ENCODE data around the gene MYH4. TPM values are rescaled to one million over a fixed set of nuclear protein-coding genes. Genes with fewer than 3 reads are reported as not detected.

MYH4 gene
- total RNA-seq, 1 experiment from 2014 or later: not detected

GRCh38 chr17:10512856-10513255 is 43.5 kb upstream of the MYH4 start:
- H3K79me2 ChIP-seq (ENCODE audit: insufficient read depth, low read length): no peaks in the 10 kb centered on the region
- BruUV-seq (replicated peaks): no TSS peak
- H2AFZ ChIP-seq (ENCODE audit: low read depth, low read length, poor library complexity, severe bottlenecking): no peak overlapping the region
- RAD21 ChIA-PET (ENCODE audit: low non-redundant PET in 1 of 2, low total read pairs in 2 of 2, uncharacterized antibody in 2 of 2, unreplicated experiment in 2 of 2): no interaction called here
- H3K36me3 ChIP-seq (ENCODE audit: control insufficient read depth in 1 of 2, insufficient read depth in 2 of 2, low read length in 2 of 2): no peaks in the 10 kb centered on the region
- peaks cover 74% of the 10 kb centered on the region for H3K27me3 ChIP-seq (ENCODE audit: insufficient read depth, low read length)
- DNase-seq (ENCODE audit: low read depth, low spot score) (no peak), ATAC-seq (no peak)
- POLR2A ChIA-PET: no interaction called here
- intact Hi-C loops (cut with micrococcal nuclease): no loop called here
- H3K9me2 ChIP-seq (ENCODE audit: insufficient read depth): no peaks in the 10 kb centered on the region
- H4K20me1 ChIP-seq (ENCODE audit: insufficient read depth): no peaks in the 10 kb centered on the region
- CTCF ChIA-PET: no interaction called here
- H3K4me1 ChIP-seq (ENCODE audit: control insufficient read depth in 1 of 2, insufficient read depth in 2 of 2, low read length in 2 of 2): no peaks in the 10 kb centered on the region
- H3K4me3 ChIP-seq (replicated peaks in 1 of 2; ENCODE audit: low read depth in 1 of 2, low read length in 2 of 2): no peak overlapping the region
- no peak for TF ChIP-seq EZH2phosphoT487 (IDR thresholded peaks at IDR 0.05; ENCODE audit: borderline replicate concordance)
- TF ChIP-seq CTCF (IDR thresholded peaks at IDR 0.05 in 2 of 3, conservative IDR thresholded peaks at IDR 0.05 in 1 of 3; ENCODE audit: borderline replicate concordance in 1 of 3, insufficient read depth in 1 of 3, low read depth in 2 of 3, low read length in 2 of 3): no peak
- no peak overlapping the region for H3K27ac ChIP-seq (ENCODE audit: low read depth, low read length)
- no peak overlapping the region for H3K4me2 ChIP-seq (ENCODE audit: low read length)
- H3K9me3 ChIP-seq (ENCODE audit: control insufficient read depth in 1 of 2, insufficient read depth in 1 of 2, low read depth in 1 of 2, low read length in 2 of 2): no peaks in the 10 kb centered on the region
- no peak overlapping the region for H3K9ac ChIP-seq (ENCODE audit: low read length)

DNA sequence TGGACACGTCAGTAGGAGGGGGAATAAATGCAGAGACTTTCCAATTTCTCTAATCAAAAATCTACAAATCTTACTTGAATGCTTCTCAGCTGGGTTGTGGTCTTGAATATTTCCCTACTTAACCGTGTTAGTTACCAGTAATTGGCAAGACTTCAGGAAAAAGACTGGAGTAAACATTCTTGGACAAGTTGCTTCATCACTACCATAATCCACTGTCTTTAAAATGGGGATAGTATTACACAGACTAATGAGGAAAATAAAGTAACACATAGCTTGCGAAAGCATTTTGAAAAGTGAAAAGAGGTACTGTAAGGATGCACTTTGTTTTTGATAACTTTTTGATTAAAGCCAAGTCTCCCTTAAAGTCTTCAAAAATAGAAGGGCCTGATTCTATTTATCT is 30.6 kb upstream of the MYH4 start:
- ChIA-PET RAD21 (ENCODE audit: low non-redundant PET in 1 of 2, low total read pairs in 2 of 2, uncharacterized antibody in 2 of 2, unreplicated experiment in 2 of 2) (no interaction called here), POLR2A (no interaction called here), CTCF (no interaction called here)
- H3K36me3 ChIP-seq (ENCODE audit: control insufficient read depth in 1 of 2, insufficient read depth in 2 of 2, low read length in 2 of 2): no peaks in the 10 kb centered on the region
- BruUV-seq (replicated peaks): no TSS peak
- H3K4me1 ChIP-seq (ENCODE audit: control insufficient read depth in 1 of 2, insufficient read depth in 2 of 2, low read length in 2 of 2): no peaks in the 10 kb centered on the region
- intact Hi-C loops (cut with micrococcal nuclease): no loop called here
- no peaks in the 10 kb centered on the region for H3K9me3 ChIP-seq (ENCODE audit: control insufficient read depth in 1 of 2, insufficient read depth in 1 of 2, low read depth in 1 of 2, low read length in 2 of 2)
- ATAC-seq: no peak
- no peak overlapping the region for H2AFZ ChIP-seq (ENCODE audit: low read depth, low read length, poor library complexity, severe bottlenecking)
- TF ChIP-seq ZFX (IDR thresholded peaks at IDR 0.05) (no peak), EGR1 (IDR thresholded peaks at IDR 0.05; ENCODE audit: low read depth) (no peak), SP1 (IDR thresholded peaks at IDR 0.05; ENCODE audit: low read depth) (no peak), SRF (IDR thresholded peaks at IDR 0.05; ENCODE audit: low read depth) (no peak), ZBTB33 (IDR thresholded peaks at IDR 0.05; ENCODE audit: extremely low read depth, insufficient replicate concordance, low read length) (no peak), CBX3 (IDR thresholded peaks at IDR 0.05; ENCODE audit: low read depth) (no peak), POLR2AphosphoS5 (IDR thresholded peaks at IDR 0.05; ENCODE audit: low read depth, low read length) (no peak), EZH2phosphoT487 (IDR thresholded peaks at IDR 0.05; ENCODE audit: borderline replicate concordance) (no peak), ZNF274 (IDR thresholded peaks at IDR 0.05; ENCODE audit: low read depth, low read length) (no peak), RAD21 (IDR thresholded peaks at IDR 0.05; ENCODE audit: low read depth) (no peak)
- DNase-seq (ENCODE audit: low read depth, low spot score): no peak
- no peaks in the 10 kb centered on the region for H3K79me2 ChIP-seq (ENCODE audit: insufficient read depth, low read length)
- peaks cover 51% of the 10 kb centered on the region for H3K27me3 ChIP-seq (ENCODE audit: insufficient read depth, low read length)
- H3K4me2 ChIP-seq (ENCODE audit: low read length): no peak overlapping the region
- no peaks in the 10 kb centered on the region for H4K20me1 ChIP-seq (ENCODE audit: insufficient read depth)
- no peak overlapping the region for H3K4me3 ChIP-seq (replicated peaks in 1 of 2; ENCODE audit: low read depth in 1 of 2, low read length in 2 of 2)
- H3K27ac ChIP-seq (ENCODE audit: low read depth, low read length): no peak overlapping the region
- no peaks in the 10 kb centered on the region for H3K9me2 ChIP-seq (ENCODE audit: insufficient read depth)
- H3K9ac ChIP-seq (ENCODE audit: low read length): no peak overlapping the region
